Osteoblast (primary cell): Measurements from ENCODE around the gene MYBPH. TPM values are rescaled to one million over a fixed set of nuclear protein-coding genes. Genes with fewer than 3 reads are reported as not detected.

Experiments used
- DNase-seq: peaks from one replicate; pipeline ENCODE4 v3.0.0; 2011; ENCODE audit warnings: low spot score, mixed read lengths; ENCODE audit not compliant: insufficient read length; ENCODE audit errors: missing footprints
- H2AFZ ChIP-seq: 2 replicates; pipeline ENCODE4 v1.6.0; 2011; ENCODE audit warnings: mild to moderate bottlenecking, low read length
- H3K27ac ChIP-seq: 2 replicates; pipeline ENCODE4 v1.5.1; 2011; ENCODE audit warnings: mild to moderate bottlenecking, low read depth, low read length, moderate library complexity
- H3K27me3 ChIP-seq: 2 replicates; pipeline ENCODE4 v1.6.0; 2012; ENCODE audit warnings: mild to moderate bottlenecking, control low read depth, inconsistent platforms, low read length, moderate library complexity; ENCODE audit not compliant: insufficient read depth
- H3K36me3 ChIP-seq: 2 replicates; pipeline ENCODE4 v1.5.1; 2011; ENCODE audit warnings: mild to moderate bottlenecking, low read length, control low read depth, moderate library complexity; ENCODE audit not compliant: insufficient read depth
- H3K4me1 ChIP-seq: 2 replicates; pipeline ENCODE4 v1.5.1; 2011; ENCODE audit warnings: mild to moderate bottlenecking, low read length, control low read depth, moderate library complexity; ENCODE audit not compliant: insufficient read depth
- H3K4me2 ChIP-seq: 2 replicates; pipeline ENCODE4 v1.6.0; 2011; ENCODE audit warnings: mild to moderate bottlenecking, low read length; ENCODE audit not compliant: insufficient read depth
- H3K4me3 ChIP-seq: fragments of 200-600 bp; sonication (generic); 3 replicates; pipeline ENCODE4 v1.5.1; 2012; ENCODE audit warnings: mild to moderate bottlenecking, low read length, inconsistent platforms; ENCODE audit not compliant: insufficient read depth
- H3K79me2 ChIP-seq: 2 replicates; pipeline ENCODE4 v1.6.0; 2012; ENCODE audit warnings: mild to moderate bottlenecking, low read length, control low read depth, inconsistent platforms; ENCODE audit not compliant: insufficient read depth
- H3K9me3 ChIP-seq: 2 replicates; pipeline ENCODE4 v1.5.1; 2011; ENCODE audit warnings: low read depth, low read length, control low read depth
- H4K20me1 ChIP-seq: 2 replicates; pipeline ENCODE4 v1.6.0; 2012; ENCODE audit warnings: mild to moderate bottlenecking, low read length, control low read depth; ENCODE audit not compliant: insufficient read depth
- total RNA-seq: library from RNA; depleted of rRNA; stranded (reverse); fragments of >200 nt; gene quantifications from 2 replicates; pipeline ENCODE4 v1.2.3, GENCODE V29; 2012
- TF ChIP-seq, protein P1 (sequence below): IDR thresholded peaks from 2 replicates; pipeline ENCODE4 v1.5.1; 2011; ENCODE audit warnings: mild to moderate bottlenecking, low read depth, low read length, moderate library complexity; ENCODE audit errors: extremely low read depth

The MYBPH gene
- total RNA-seq, 1 donor, result under 0.01 TPM

DNA sequence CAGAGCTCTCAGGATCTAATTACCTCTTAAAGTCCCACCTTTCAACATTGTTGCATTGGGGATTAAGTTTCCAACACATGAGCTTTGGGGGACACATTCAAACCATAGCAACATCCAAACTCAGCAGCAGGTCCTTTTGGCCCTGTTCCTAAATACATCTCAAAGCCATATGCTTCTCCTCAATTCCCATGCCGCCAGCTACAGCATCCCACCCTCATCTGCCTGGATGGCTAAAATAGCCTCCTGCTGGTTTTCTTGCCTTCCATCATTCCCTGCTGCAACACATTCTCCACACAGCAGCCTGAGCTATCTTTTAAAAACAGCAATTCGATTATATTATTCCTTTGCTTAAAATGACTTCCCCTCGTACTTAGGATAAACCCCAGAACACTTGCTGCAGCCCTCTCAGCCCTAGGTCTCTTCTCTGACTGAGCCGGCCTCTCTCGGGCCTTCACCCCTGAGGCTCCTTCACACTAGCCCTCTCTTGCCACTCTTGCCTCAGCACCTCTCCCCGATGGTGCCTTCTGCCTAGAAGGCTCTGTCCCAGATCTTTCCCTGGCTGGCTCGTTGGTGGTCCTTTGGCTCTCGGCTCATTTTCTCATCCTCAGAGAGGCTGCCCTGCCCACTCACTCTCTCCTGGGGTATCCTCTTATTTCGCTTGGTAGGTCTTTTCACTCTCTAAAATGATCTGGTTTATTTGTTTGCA, 16.5 kb downstream of the MYBPH start:
- no peaks in the 10 kb centered on the region for H3K36me3 ChIP-seq
- H3K4me1 ChIP-seq, result peaks cover 7% of the 10 kb centered on the region
- TF ChIP-seq, protein P1, sequence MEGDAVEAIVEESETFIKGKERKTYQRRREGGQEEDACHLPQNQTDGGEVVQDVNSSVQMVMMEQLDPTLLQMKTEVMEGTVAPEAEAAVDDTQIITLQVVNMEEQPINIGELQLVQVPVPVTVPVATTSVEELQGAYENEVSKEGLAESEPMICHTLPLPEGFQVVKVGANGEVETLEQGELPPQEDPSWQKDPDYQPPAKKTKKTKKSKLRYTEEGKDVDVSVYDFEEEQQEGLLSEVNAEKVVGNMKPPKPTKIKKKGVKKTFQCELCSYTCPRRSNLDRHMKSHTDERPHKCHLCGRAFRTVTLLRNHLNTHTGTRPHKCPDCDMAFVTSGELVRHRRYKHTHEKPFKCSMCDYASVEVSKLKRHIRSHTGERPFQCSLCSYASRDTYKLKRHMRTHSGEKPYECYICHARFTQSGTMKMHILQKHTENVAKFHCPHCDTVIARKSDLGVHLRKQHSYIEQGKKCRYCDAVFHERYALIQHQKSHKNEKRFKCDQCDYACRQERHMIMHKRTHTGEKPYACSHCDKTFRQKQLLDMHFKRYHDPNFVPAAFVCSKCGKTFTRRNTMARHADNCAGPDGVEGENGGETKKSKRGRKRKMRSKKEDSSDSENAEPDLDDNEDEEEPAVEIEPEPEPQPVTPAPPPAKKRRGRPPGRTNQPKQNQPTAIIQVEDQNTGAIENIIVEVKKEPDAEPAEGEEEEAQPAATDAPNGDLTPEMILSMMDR, result no peak
- no peak overlapping the region for H2AFZ ChIP-seq
- H3K4me2 ChIP-seq, result no peak overlapping the region
- H3K27me3 ChIP-seq, result peaks cover 23% of the 10 kb centered on the region
- no peaks in the 10 kb centered on the region for H4K20me1 ChIP-seq
- H3K79me2 ChIP-seq, result no peaks in the 10 kb centered on the region
- no peaks in the 10 kb centered on the region for H3K9me3 ChIP-seq
- DNase-seq, result peak; percentile 17
- no peak overlapping the region for H3K4me3 ChIP-seq
- no peak overlapping the region for H3K27ac ChIP-seq

DNA sequence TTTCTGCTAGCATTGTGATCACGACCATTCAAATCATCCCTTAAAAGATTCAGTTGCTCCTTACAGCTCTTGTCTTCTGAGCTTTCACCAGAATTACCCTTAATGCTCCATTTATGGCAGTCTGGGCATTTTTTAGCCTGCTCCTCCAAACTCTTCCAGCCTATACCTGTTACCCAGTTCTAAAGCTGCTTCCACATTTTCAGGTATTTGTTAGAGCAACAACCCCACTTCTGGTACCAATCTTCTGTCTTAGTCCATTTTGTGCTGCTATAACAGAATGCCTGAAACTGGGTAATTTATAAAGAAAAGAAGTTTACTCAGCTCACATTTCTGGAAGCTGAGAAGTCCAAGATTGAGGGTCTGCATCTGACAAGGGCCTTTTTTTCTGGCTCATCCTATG, 17.2 kb downstream of the MYBPH start:
- Histone ChIP-seq H3K36me3 (no peaks in the 10 kb centered on the region), H3K4me2 (no peak overlapping the region), H3K9me3 (no peaks in the 10 kb centered on the region), H2AFZ (no peak overlapping the region), H3K4me1 (peaks cover 14% of the 10 kb centered on the region), H3K27me3 (peaks cover 17% of the 10 kb centered on the region), H3K4me3 (no peak overlapping the region), H3K79me2 (no peaks in the 10 kb centered on the region), H3K27ac (no peak overlapping the region), H4K20me1 (no peaks in the 10 kb centered on the region)
- TF ChIP-seq, protein P1, result no peak
- DNase-seq, result no peak

DNA sequence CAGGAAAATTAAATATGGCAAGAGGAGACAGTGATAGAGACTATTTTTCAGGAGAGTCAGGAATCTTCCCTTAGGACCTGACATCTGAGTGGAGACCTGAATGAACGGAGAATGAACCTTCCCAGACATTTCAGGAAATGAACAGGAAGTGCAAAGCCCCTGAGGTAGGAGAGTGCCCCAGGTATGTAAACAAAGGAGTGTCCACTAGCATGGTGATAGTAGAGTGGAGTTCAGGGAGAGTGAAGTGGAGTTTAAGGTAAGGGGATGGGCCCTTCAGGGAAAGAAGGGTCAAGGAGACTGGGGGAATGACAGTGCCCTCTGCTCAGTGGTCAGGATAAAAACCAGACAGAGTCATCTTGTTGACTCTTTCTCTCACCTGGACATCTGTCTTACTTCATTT, 19.3 kb downstream of the MYBPH start:
- peaks cover 27% of the 10 kb centered on the region for H3K4me1 ChIP-seq
- H3K4me3 ChIP-seq, result no peak overlapping the region
- H3K79me2 ChIP-seq, result no peaks in the 10 kb centered on the region
- H4K20me1 ChIP-seq, result no peaks in the 10 kb centered on the region
- peaks cover 5% of the 10 kb centered on the region for H3K27me3 ChIP-seq
- H3K36me3 ChIP-seq, result no peaks in the 10 kb centered on the region
- H3K27ac ChIP-seq, result no peak overlapping the region
- no peak overlapping the region for H2AFZ ChIP-seq
- DNase-seq, result peak; percentile 9
- TF ChIP-seq, protein P1, result no peak
- no peak overlapping the region for H3K4me2 ChIP-seq
- no peaks in the 10 kb centered on the region for H3K9me3 ChIP-seq

DNA sequence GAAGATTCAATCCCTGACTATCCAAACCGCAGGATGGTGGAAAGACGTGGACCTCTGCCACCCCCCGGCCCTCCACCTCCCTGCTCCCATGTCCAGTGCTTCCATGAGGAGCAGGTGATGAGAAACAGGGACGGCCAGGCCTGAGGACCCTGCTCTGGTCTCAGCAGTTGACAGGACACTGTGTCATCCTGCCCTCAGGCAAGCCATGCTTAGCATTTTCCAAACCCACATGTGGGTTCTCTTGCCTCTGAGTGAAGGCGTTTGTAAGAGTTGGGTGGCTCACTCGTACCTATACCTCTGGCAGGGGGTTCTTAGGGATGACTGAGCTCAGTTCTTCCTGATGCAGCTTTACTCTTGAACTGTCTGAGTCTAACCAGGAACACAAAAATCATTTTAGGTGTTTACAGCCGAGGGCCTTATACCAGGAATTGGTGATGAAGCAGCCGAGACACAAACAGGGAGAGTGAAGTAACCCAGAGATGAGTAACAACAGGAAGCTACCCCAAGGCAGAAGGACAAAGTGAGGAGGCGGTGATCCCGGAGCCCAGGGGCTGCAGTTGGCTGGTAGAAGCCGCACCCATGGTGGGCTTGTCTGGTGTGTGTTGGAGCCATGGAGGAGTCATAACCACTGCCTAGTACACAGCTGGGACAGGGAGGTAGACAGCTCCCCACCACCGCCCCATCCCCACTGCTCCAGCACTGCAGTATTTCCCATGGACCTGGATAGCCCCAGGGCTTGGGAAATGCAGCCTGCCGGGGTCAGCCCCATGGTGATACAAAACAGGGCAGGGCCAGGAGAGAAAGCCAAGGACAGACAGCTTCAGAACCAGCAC, 21.4 kb downstream of the MYBPH start:
- Histone ChIP-seq H3K4me3 (no peak overlapping the region), H3K4me1 (peaks cover 27% of the 10 kb centered on the region), H3K27ac (peak overlapping the region; percentile 10), H3K36me3 (no peaks in the 10 kb centered on the region), H3K4me2 (peak overlapping the region; percentile 22), H2AFZ (peak overlapping the region; percentile 72), H3K79me2 (no peaks in the 10 kb centered on the region), H4K20me1 (no peaks in the 10 kb centered on the region), H3K27me3 (no peaks in the 10 kb centered on the region), H3K9me3 (no peaks in the 10 kb centered on the region)
- peak; percentile 94 for DNase-seq
- TF ChIP-seq, protein P1, result no peak
